ENCODE measurements around the gene ARID5B.

The ARID5B gene

DNA sequence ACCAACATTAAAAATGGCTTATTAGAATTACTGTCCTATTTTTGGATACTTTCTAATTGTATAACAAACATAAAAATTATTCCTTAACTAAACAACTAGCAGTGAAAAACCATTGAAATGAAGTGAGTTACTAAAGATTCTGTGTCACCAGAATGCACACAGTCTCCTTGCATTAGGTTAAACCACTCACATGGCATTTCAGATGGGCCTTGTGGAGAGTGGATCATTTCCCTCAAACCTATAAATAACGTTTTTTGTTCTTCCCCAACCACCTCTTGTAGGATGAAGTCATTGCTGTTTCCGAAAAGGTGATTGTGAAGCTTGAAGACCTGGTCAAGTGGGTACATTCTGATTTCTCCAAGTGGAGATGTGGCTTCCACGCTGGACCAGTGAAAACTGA lies 38.4 kb downstream of the ARID5B start:
- no peak for DNase-seq

DNA sequence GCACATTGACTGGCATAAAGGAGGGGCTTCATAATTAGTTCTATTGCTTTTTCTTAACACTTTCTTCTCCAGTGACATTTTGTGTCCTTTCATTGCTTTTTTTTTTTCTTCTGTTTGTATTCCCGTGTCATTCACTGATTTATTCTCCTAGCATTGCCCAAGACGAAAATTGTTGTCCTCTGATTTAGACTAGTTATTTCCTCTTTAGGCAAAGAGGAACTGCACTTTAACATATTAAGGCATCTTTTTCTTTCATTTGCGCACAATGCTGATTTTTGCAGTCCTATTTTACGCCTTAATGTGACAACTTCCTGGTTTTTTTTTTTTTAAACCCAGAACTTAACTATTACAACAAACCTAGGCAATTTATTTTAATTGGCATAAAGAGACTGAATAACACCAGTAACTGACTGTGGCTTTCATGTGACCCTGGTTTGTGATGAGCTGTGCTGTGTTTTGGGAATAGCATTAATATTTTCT lies 39.7 kb downstream of the ARID5B start:
- DNase-seq, result no peak

DNA sequence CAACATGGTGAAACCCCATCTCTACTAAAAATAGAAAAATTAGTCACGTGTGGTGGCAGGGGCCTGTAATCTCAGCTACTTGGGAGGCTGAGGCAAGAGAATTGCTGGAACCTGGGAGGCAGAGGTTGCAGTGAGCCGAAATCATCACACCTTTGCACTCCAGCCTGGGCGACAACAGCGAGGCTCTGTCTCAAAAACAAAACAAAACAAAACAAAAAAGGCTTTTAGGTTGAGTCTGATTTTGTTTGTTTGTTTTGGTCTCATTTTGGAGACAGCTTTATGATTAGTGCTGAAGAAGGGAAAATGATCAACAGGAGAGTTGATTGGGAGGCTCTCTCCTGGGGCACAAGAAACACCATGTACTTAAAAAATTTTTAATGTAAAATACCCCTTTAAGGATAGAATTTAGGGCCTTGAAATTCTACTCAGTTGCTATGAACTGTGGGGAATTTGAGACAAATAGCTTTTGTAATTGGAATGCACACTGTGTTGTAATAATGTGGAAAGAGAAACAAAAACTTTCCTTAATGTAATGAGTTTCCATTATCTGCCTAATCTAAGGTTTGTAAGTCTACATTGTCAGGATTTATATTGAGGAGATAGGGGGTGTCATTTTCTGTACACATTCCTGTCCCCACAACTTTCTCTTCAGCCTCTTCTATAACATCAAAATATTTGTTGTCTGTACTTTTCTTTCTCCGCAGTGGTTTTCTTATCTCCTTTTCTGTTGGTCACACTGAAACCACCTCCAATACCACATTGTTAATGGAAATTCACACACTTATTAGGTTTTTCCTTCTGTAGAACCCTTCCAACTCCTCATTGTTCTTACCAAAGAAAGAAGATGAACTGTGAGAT lies 41.3 kb downstream of the ARID5B start:
- peak; percentile 50 for DNase-seq

DNA sequence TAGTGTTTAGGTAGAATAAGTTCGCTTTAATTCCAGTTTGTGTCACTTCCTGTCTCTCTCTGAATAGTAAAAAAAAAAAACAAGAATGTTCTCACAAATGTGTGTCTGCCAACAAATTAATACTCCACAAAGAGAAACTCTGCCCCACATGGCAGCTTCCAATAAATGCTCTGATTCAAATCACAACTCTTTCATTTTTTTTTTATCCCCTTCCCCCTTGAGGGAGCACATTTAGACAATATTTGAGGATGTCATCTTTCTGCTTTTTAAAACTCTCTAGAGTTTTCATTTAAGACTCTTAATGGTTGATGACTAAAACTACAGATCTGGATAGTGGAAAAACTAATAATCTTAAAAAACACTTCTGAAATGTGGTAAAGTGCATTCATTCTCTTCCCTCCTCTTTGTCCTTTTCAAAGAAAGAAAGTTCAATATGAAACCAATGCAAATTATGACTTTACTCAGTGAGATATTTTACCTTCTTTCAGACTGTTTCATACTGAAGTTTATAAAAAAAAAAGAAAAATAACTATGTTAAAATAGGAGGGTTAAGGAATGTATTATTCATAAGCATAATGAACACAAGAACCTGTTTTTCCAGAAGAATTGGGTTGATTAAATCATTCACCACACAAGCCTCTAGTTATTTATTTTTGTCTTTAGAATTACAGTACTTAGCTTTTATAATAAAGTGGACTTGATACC lies 42.3 kb downstream of the ARID5B start:
- DNase-seq, result peak; percentile 74

DNA sequence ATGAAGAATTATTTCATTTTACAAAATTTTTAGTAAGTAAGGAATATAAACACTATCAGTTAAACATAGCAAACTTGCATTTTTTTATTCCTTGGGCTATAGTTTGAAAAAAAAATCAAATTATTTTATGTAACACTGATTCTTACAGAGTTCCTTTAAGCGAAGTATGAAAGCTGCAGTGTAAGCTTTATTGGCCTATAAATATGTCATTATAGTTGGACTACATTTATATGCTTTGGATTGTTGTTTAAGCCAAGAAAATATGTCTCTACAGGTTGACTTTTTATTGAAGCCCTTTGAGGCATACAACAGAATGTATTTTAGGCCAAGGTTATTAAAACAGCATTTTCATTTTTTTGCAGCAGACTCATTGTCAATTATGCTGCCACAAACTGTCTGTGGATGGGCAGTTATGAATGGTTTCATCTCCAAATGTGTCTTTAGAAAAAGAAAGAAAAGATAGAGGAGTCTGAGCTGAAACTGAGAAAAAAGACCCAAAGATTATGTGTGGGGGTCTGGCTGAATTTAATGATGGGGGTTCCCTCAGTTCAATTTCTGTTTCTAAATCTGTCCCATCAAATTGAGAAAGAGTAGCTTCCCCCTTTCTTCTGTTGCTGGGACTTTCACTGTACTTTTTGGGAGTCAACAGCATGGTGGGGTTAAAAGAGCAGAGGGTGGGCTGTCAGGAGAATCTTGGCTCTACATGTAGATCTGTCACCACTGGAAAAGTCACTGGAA lies 43.1 kb downstream of the ARID5B start:
- DNase-seq, result no peak

DNA sequence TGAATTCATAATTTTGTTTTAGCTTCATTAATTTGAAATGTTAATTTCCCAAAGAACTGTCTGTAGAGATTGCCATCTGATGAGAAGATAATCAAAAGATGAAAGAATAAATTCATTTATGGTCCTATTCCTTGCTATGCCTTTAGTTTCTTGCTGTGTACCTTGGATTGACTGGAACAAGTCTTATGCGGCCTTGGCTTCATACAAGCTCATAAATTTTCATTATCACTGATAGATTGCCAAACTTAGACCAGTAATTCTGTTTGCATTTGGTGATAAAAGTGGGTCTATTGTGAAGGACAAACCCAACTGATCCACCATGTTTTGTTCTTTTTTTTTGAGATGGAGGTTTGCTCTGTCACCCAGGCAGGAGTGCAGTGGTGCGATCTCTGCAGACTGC lies 48.2 kb downstream of the ARID5B start:
- no peak for DNase-seq

DNA sequence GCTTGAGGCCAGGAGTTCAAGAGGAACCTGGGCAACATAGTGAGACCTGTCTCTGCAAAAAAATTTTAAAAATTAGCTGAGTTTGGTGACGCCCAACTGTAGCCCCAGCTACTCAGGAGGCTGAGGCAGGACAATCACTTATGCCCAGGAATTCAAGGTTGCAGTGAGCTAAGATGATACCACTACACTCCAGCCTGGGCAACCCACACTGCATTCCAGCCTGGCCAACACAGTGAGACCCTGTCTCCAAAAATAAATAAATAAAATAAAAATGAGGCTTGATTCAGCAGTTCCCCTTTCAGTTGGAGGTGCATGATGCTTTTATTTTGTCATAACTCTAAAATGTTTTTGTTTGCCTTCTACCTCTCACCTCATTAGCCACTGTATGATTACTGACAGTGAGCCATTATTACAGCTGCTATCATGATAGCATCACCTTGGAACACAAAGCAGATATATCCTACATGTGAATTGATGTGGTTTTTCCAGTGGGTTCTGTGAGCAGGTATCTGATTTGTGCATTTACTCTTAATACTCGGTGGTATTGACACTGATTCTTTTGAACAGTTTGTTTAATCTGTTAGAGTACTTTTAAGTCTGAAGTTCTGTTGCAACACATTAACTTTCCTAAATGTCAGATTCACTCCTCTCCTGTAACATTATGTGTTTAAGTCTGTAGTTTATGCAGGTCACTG lies 49.1 kb downstream of the ARID5B start:
- DNase-seq, result no peak

DNA sequence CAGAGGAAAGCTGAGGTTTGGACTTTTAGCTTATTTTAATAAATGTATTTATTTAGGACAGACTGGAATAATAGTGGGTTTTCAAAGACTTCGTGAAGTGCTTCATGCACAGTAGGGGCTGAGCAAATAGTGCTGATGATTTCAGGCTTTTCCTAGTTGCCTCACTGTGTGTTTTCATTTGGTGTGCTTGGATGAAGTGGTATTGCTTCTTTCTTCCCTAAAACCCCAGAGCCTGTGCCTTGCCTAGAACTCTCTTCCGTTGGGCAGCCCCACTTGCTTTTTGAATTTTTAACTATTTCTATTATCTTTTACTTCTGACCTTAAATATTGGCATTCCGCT lies 49.6 kb downstream of the ARID5B start:
- DNase-seq, result no peak

DNA sequence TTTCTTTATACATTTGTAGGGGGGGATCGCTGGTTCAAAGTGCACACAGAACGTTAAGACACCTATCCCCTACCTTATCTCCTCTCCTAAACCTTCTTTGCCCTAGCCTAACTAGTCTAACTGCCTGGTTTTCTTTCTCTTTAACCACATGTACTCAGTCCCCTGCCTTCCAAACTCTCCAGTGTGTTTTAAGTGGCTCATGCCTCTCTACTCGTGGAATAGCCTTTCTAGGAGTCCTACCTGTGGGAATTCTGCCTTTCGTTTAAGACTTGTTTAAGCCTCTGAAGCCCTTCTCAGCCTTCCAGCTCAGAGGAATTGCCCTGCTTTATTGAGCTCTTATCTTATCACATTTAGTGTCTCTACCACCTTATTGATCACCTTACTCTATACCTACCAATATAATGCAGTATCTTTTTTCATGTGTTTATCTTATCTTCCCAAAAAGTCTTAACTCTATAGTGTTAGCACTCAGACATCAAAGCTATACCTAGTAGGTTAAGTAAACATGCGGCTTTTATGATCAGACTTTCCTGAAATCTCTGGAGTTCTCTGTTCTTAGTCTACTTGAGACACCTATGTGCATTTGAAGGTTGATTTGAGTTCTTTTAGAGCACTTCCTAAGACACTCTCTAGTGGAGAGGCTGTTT lies 50.7 kb downstream of the ARID5B start:
- DNase-seq, result no peak

DNA sequence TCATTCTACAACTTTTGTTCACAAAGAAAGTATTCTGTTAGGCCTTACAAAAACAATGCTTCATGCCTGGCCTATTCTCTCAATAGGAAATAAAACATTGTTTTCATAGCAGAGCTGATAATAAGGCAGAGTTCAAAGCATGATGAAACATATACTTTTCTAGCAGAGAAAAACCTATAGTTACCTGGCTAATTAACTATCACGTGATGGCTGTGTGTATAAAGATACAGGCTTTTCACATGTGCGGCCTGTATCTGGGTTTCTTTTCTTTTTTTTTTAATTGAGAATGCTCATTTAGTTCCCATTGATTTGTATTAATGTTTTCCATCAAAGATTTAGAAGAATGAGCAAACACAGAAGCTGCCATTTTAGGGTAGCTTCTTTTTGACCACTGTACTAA lies 51.7 kb downstream of the ARID5B start:
- DNase-seq, result no peak

DNA sequence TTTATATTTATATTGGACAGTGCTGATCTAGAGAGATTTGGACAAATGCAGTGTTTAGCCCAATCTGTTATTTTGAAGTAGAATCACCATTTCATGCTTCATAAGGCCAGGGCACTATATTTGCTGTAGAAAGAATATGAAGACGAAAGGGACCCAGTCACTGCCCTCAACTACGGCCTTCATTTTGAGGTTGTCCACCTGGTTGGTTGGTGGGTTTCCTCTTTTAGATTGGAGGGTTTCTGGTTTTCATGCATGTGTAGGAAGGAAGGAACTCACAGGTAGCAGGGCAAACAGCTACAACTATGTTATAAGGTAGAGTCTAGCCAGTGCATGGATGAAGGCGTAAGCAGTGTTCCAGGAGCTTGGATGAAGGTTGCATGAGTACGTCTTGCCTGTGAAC lies 56.3 kb downstream of the ARID5B start:
- no peak for DNase-seq

DNA sequence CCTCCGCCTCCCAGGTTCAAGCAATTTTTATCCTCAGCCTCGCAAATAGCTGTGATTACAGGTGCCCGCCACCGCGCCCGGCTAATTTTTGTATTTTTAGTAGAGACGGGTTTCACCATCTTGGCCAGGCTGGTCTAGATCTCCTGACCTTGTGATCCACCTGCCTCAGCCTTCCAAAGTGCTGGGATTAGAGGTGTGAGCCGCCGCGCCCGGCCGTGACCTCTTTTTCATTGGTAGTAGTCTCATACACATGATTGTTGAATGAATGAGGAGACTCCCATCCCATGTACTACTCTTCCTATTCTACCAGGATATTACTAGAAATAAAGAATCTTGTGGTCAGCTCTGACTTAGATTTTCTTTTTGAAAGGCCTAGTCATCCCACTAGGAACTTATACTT lies 56.8 kb downstream of the ARID5B start:
- no peak for DNase-seq

DNA sequence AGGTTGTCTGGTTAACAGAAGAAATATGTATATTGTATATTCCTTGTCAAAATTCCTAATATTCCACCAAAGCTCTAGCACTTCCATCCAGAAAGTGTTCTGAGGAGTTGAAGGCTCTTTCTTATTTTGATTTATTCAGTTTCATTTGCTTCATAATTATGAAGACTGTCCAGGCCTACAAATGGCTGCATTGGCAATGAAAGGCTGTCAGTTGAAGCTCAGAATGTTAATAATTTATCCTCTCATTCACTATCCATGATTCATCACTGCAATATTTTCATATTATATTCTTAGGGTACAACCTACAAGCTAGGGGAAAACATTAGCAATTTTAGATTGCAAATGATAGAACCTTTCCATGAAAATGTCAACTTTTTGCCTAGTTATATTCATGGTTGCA lies 57.3 kb downstream of the ARID5B start:
- no peak for DNase-seq

DNA sequence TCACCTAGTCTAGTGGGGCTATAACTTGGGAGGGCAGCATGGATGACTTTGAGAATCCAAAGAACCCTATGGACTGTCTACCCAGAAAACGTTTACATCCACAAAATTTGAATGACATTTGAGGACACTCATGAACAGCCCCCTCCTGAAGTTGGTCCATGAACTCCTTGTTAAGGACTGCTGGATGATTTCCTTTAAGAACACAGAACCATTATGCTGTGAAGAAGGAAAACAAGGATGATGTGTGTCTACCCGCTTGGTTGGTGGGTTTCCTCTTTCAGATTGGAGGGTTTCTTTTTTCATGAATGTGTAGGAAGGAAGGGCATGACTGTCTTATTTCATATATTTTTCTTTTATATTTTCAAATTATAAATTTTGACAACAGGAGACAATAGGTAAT lies 58.3 kb downstream of the ARID5B start:
- no peak for DNase-seq

DNA sequence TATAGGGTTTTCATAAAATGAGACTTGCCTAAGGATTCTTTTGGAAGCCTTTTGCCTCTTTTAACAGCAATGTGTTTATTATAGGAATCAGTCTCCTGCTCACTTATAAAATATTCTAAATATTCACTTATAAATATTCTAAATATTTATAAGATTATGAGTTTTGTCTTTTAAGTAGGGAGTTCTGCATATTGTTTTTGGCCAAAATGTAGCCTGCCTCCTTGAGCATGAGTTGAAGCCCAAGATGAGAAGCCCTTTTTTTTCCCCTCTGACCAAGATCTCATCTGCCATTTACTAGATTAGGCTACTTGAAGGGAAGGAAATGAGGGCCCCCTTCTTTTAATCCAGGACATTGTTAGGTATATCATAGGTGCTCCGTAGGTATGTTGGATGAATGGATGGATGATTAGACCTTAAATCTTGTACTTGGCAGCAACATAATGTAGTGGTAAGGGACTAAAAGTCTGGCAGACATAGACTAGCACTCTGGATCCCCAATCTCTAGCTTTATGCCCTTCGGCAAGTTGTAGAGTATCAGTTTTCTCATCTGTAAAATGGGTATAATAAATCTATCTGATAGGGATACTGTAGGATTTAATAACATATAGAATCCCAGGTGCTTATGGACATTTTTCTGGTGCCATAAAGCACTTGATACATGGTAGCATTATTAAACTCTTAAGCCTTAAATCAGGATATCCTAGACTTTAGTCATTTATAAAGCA lies 59.1 kb downstream of the ARID5B start:
- no peak for DNase-seq

DNA sequence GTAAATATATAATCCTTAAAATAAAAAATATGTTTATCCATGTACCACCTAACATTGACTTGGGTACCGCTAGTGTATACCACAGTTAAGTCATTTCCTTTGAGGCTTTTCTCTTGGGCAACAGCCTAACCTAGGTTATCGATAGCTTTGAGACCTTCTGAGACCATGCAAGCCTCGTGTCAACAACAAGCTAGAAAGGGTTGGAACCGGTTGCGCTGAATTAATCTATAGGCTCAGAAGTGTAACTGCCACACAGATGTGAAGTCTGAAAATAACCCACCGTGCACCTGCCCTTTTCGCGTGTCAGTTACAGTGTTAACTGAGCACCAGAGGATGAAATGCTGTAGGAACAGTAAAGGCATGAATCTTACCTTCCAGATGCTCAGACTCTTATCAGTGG lies 59.8 kb downstream of the ARID5B start:
- no peak for DNase-seq

DNA sequence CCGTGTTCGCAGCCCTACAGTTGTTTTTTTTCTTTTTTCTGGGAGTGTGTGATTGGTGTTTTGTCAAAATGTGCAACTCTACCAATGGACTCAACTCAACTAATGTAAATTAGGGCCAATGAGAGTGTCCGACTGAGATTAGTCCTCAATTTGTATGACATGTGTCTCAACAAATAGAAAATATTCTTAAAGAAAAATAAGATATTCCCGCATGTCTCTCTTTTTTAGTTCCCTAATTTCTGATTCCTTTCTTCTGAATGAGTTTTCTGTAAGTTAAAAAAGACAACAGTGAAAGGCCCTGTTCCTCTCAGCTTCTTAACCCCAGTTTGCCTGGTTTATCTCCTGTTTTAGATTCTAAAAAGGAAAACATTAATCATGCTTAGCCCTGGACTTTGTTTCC lies 61.5 kb downstream of the ARID5B start:
- DNase-seq, result no peak

DNA sequence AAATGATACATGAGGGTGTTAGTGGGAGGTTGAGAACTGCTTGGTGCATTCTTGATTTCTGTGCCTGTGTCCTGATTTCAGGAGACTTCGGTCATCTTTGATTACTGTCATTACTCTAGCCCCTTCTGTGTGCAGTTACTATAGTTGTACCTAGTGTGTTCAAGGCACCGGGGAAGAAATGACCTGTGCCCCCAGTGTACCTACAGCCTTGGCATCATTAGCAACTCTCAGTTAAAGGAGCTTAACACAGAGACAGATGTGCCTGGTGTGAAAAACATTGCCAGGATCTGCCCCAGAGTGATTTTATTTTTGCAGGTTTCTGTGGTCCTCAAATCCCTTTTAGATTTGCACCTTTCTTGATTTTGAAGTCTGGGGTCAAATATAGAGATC lies 62.2 kb downstream of the ARID5B start:
- DNase-seq, result no peak

DNA sequence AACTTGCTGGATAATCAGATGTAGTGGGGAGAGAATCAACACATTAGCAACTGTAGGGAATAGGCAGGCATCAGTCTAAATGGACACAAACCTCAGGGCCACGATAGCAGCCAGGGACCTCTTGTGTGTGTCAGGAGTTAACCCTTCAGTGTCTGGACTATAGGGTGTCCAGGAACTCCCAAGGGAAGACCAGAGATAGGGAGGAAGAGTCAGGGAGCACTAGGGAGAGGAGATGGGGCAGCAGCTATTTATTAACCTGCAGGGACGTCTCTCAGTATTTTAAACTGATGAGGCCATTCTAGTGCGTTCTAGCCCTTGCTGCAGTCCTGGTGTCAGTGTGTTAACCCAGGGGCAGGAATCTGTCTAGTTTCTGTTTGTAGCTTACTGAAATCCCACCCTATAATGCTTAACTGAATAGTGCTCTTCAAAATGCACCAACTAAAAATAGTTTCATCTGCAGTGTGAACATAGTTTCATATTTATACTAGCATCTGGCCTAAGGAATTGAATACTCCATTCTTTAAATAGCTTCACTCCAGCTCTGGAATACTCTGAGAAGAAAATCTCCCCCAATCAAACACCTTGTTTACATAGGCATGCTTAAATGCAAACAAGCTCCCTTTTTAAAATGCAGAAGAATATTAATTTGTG lies 62.7 kb downstream of the ARID5B start:
- no peak for DNase-seq

DNA sequence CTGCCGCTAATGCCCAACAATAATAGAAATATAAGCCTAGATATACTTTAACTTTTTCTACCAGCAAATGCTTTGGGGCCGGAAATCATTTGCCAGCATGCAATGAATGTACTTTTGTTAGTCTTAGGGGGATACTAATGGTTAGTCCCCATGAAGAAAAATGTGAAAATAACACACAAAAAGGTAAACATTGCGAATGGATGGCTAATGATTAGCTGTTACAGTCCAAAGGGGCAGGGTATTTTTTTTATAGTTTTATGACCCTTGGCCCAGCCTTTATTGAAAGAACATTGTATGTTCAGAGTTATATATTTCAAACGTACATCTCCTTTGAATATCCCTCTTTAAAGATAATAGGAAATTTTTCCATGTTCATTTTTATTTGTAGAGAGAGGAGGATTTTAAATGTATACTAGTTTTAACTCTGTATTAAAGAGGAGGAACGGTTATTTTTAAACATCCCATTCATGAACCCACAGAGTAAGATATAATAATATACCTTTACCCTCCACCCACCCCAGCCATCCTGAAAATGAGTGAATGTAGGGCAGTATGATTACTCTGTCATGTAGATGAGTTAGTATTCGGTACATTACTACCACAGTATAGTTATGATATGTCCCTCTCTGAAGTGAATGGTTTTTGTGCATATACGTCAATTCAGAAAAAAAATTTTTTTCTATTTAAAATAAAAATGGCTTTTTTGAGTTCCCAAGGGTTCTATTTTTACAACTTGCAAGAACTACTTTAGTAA lies 63.6 kb downstream of the ARID5B start:
- DNase-seq, result no peak

All from HCEC 1CT (cell line).